HepG2 (cell line): ENCODE results near the gene PPIL3. TPM values are rescaled to one million over a fixed set of nuclear protein-coding genes. Genes with fewer than 3 reads are reported as not detected.

Experiments
- GATA4 ChIP-seq: sonication (generic); IDR thresholded peaks from 2 replicates; pipeline ENCODE4 v1.6.1; 2016; ENCODE audit warnings: antibody characterized with exemption, low read depth, borderline replicate concordance
- GLI4 ChIP-seq: sonication (generic); formaldehyde crosslinking; IDR thresholded peaks from 2 replicates; pipeline ENCODE4 v1.5.1; 2020; ENCODE audit warnings: missing genetic modification reagents, mild to moderate bottlenecking, moderate library complexity, borderline replicate concordance
- HNRNPUL1 ChIP-seq: fragments of 200-400 bp; formaldehyde crosslinking; IDR thresholded peaks from 2 replicates; pipeline ENCODE4 v1.6.1; 2017; ENCODE audit warnings: low read depth, mild to moderate bottlenecking, low read length, moderate library complexity
- KAT8 ChIP-seq: IDR thresholded peaks from 2 replicates; pipeline ENCODE4 v1.6.1; 2016; ENCODE audit warnings: missing genetic modification reagents, missing compliant biosample characterization
- NFIB ChIP-seq: sonication (generic); formaldehyde crosslinking; IDR thresholded peaks from 2 replicates; pipeline ENCODE4 v1.9.0; 2021; ENCODE audit warnings: missing genetic modification reagents, mild to moderate bottlenecking, borderline replicate concordance
- SATB2 ChIP-seq: sonication (generic); formaldehyde crosslinking; IDR thresholded peaks from 2 replicates; pipeline ENCODE4 v1.5.0; 2020; ENCODE audit warnings: missing genetic modification reagents
- TFDP1 ChIP-seq: IDR thresholded peaks from 2 replicates; pipeline ENCODE4 v1.6.1; 2016; ENCODE audit warnings: missing compliant biosample characterization, missing genetic modification reagents, borderline replicate concordance
- TFE3 ChIP-seq: IDR thresholded peaks from 2 replicates; pipeline ENCODE4 v1.6.1; 2016
- ZNF205 ChIP-seq: IDR thresholded peaks from 2 replicates; pipeline ENCODE4 v1.6.1; 2018; ENCODE audit warnings: missing biosample characterization, missing genetic modification reagents
- ZNF382 ChIP-seq: sonication (generic); formaldehyde crosslinking; IDR thresholded peaks from 2 replicates; pipeline ENCODE4 v1.5.0; 2020; ENCODE audit warnings: missing genetic modification reagents, mild to moderate bottlenecking, borderline replicate concordance
- ZNF431 ChIP-seq: sonication (generic); formaldehyde crosslinking; IDR thresholded peaks from 2 replicates; pipeline ENCODE4 v1.9.0; 2022; ENCODE audit warnings: missing genetic modification reagents, low read depth, mild to moderate bottlenecking, borderline replicate concordance
- ZNF558 ChIP-seq: sonication (generic); formaldehyde crosslinking; IDR thresholded peaks from 2 replicates; pipeline ENCODE4 v1.9.0; 2022; ENCODE audit warnings: mild to moderate bottlenecking, missing genetic modification reagents, borderline replicate concordance
- ZNF569 ChIP-seq: sonication (generic); formaldehyde crosslinking; IDR thresholded peaks from 2 replicates; pipeline ENCODE4 v1.5.0; 2020; ENCODE audit warnings: mild to moderate bottlenecking, missing genetic modification reagents, moderate library complexity, borderline replicate concordance
- ZNF605 ChIP-seq: sonication (generic); formaldehyde crosslinking; IDR thresholded peaks from 2 replicates; pipeline ENCODE4 v1.8.0; 2022; ENCODE audit warnings: mild to moderate bottlenecking, missing genetic modification reagents
- ZNF629 ChIP-seq: sonication (generic); formaldehyde crosslinking; conservative IDR thresholded peaks from 2 replicates; pipeline ENCODE4 v1.5.0; 2020; ENCODE audit warnings: missing genetic modification reagents
- ZNF639 ChIP-seq: conservative IDR thresholded peaks from 2 replicates; pipeline ENCODE4 v1.6.1; 2018; ENCODE audit warnings: missing genetic modification reagents
- ZNF672 ChIP-seq: sonication (generic); formaldehyde crosslinking; IDR thresholded peaks from 2 replicates; pipeline ENCODE4 v1.8.1; 2022; ENCODE audit warnings: missing genetic modification reagents
- ZSCAN25 ChIP-seq: sonication (generic); formaldehyde crosslinking; IDR thresholded peaks from 2 replicates; pipeline ENCODE4 v1.8.0; 2022; ENCODE audit warnings: mild to moderate bottlenecking, missing genetic modification reagents
- polyA plus RNA-seq, 8 experiments: library from polyadenylated mRNA; depleted of rRNA in 3 of 8; stranded (reverse) in 7 of 8; unstranded in 1 of 8; fragments of >200 nt; fragmentation: Illumina TruSeq in 4 of 8; extraction: Trizol in 4 of 8; gene quantifications; 2 replicates each; pipeline versions ENCODE4 v1.2.1 to v1.2.3, GENCODE V29; 2011 to 2016; ENCODE audit warnings: low read depth in 4 of 8, missing spikeins in 1 of 8, mixed read lengths in 1 of 8; ENCODE audit not compliant: insufficient read depth in 1 of 8
- total RNA-seq, 5 experiments: library from RNA; depleted of rRNA; stranded (reverse); fragments of >200 nt; fragmentation: Illumina TruSeq; extraction: Trizol; gene quantifications; 2 replicates each; pipeline ENCODE4 v1.2.3, GENCODE V29; 2016; ENCODE audit warnings: low read depth in 1 of 5
- TF ChIP-seq, protein P1 (sequence below): IDR thresholded peaks from 2 replicates; pipeline ENCODE4 v1.4.0; 2020; ENCODE audit warnings: mild to moderate bottlenecking, missing genetic modification reagents
- TF ChIP-seq, protein P2 (sequence below): sonication (generic); formaldehyde crosslinking; IDR thresholded peaks from 2 replicates; pipeline ENCODE4 v1.4.0; 2020; ENCODE audit warnings: mild to moderate bottlenecking, missing genetic modification reagents

PPIL3 gene
- total and polyA plus RNA-seq, 2 of the 13 experiments (the other 11 are each of a cell fraction or from before 2014, with no cell fraction given): 98.7 to 107 TPM

DNA sequence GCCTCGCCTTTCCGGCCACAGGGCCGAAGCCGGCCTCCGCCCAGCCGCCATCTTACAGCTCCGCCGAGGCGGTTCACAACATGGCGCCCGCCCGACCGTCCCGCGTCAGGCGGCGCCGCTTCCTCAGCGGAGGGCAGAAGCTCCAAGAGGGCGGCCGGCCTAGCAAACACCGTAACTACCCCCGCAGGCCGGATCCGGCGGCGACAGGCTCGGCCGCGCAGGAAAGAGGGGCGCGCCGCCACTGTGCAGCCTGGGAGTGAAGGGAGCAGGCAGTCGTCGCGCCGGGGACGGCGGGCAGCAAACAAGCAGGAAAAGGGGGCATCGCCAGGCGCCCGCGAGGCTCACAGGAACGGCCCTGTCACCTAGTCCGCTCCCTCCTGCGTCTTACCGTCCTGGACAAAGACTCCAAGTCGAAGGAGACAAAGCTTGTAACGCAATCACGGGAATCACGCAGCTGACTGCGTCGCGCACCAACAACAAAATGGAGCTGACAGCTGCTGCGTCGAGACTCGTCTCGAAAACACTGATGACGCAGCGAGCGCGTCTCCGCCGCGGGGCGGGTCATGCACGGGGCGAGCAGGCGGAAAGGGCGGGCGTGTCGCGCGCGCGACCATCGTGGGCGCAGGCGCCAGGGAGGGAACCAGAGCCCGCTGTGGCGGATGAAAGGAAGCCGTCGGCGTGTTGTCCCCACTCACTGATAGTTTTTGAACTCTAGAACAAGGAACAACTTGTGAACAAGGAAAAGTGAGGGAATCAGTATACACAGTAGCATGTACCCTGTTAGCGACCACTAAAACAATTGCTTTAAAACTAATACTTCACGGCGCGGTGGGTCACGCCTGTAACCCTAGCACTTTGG is 24.5 kb downstream of the PPIL3 start, which contains the start of gene CLK1 (continued):
- TF ChIP-seq, protein P1, sequence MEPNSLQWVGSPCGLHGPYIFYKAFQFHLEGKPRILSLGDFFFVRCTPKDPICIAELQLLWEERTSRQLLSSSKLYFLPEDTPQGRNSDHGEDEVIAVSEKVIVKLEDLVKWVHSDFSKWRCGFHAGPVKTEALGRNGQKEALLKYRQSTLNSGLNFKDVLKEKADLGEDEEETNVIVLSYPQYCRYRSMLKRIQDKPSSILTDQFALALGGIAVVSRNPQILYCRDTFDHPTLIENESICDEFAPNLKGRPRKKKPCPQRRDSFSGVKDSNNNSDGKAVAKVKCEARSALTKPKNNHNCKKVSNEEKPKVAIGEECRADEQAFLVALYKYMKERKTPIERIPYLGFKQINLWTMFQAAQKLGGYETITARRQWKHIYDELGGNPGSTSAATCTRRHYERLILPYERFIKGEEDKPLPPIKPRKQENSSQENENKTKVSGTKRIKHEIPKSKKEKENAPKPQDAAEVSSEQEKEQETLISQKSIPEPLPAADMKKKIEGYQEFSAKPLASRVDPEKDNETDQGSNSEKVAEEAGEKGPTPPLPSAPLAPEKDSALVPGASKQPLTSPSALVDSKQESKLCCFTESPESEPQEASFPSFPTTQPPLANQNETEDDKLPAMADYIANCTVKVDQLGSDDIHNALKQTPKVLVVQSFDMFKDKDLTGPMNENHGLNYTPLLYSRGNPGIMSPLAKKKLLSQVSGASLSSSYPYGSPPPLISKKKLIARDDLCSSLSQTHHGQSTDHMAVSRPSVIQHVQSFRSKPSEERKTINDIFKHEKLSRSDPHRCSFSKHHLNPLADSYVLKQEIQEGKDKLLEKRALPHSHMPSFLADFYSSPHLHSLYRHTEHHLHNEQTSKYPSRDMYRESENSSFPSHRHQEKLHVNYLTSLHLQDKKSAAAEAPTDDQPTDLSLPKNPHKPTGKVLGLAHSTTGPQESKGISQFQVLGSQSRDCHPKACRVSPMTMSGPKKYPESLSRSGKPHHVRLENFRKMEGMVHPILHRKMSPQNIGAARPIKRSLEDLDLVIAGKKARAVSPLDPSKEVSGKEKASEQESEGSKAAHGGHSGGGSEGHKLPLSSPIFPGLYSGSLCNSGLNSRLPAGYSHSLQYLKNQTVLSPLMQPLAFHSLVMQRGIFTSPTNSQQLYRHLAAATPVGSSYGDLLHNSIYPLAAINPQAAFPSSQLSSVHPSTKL: peak; percentile 80
- TF ChIP-seq GLI4 (CRISPR knock-in tag): peak; percentile 95
- TF ChIP-seq ZNF629: peak; percentile 40; the same call in 1 of the 2 replicates
- TF ChIP-seq ZNF569 (CRISPR knock-in tag): peak; percentile 94
- TF ChIP-seq ZNF639: peak; percentile 87
- peak; percentile 72 for TF ChIP-seq ZSCAN25 (CRISPR knock-in tag)
- TF ChIP-seq ZNF431 (CRISPR knock-in tag): peak; percentile 99
- TF ChIP-seq, protein P2, sequence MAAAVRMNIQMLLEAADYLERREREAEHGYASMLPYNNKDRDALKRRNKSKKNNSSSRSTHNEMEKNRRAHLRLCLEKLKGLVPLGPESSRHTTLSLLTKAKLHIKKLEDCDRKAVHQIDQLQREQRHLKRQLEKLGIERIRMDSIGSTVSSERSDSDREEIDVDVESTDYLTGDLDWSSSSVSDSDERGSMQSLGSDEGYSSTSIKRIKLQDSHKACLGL: peak; percentile 88
- peak; percentile 96 for TF ChIP-seq ZNF605 (CRISPR knock-in tag)
- TF ChIP-seq ZNF205 (CRISPR knock-in tag): peak; percentile 91
- TF ChIP-seq ZNF558 (CRISPR knock-in tag): peak; percentile 98
- no peak for TF ChIP-seq ZNF672 (CRISPR knock-in tag)
- peak; percentile 90 for TF ChIP-seq GATA4
- peak; percentile 99 for TF ChIP-seq KAT8
- no peak for TF ChIP-seq ZNF382 (CRISPR knock-in tag)
- peak; percentile 94 for TF ChIP-seq SATB2 (CRISPR knock-in tag)
- peak; percentile 79 for TF ChIP-seq TFE3 (CRISPR knock-in tag)
- no peak for TF ChIP-seq HNRNPUL1
- peak; percentile 97 for TF ChIP-seq TFDP1
- no peak for TF ChIP-seq NFIB (CRISPR knock-in tag)
